ENCODE data around the gene TNFRSF1A.

DNA sequence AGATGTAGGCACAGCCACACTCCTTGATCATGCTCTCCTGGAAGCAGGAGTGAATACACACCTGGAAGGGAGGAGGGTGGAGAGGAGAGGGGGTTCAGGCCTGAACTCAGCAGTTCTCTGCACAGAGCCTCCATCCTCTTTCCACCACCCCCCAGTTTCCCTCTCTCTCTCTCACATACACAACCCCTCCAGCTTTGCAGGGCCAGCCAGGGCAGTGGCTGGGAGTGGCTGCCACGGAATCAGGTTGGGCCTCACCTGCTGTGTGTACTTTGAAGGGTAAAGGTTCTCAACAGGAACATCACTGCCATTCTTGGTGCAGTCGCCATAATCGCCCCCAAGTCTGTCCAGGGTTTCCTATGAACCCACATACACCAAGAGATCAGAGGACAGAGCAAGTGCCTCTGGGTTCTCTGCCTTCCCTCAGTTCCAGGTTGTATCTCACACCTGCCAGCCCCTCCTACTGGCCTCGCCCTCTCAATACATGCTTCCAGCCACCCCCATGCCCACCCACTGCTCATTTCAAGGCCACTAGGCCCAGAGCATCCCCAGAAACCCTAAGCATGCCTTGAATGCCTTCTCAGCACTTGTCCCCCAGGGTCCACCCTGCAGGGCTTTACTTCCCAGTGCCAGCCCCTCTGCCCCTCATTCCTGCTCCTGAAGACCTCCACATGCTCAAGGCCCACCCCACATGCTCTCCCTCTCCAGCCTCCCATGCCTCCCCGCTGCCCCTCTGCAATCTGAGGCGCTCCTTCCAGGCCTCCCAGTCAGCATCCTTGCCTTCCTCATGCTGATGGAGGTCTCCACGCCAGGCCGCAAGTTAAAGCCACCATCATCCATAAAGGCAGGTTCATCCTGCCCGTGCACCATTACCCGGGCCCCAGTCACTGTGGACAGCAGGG is 12.9 kb upstream of the TNFRSF1A start:
- TF ChIP-seq CTCF (IDR thresholded peaks at IDR 0.05) (no peak), POLR2AphosphoS5 (IDR thresholded peaks at IDR 0.05) (no peak)
